Activated B cell treated with CpG ODN at 0.5 μM for 24 hours (primary cell): ENCODE data around the gene CALN1. TPM values are rescaled to one million over a fixed set of nuclear protein-coding genes. Genes with fewer than 3 reads are reported as not detected.

Experiments
- ATAC-seq: fragments of 200-7000 bp; cut with Tn5 transposase; one replicate; pipeline ENCODE4 v1.10.0; 2021; ENCODE audit warnings: low read depth, mild to moderate bottlenecking, moderate library complexity
- CTCF ChIA-PET: fragments of 350-600 bp; sonication (Branson Sonifier 250); formaldehyde crosslinking; loops from one replicate; lab custom pipeline; 2021; ENCODE audit warnings: antibody characterized with exemption; lab: Charles Lee
- POLR2A ChIA-PET: fragments of 350-600 bp; sonication (Branson Sonifier 250); formaldehyde crosslinking; loops from one replicate; lab custom pipeline; 2021; ENCODE audit warnings: antibody characterized with exemption; lab: Charles Lee
- DNase-seq: peaks from one replicate; pipeline ENCODE4 v3.0.0; 2022
- H3K27ac Mint-ChIP-seq: one replicate; pipeline ENCODE4 v1.8.0; 2020; ENCODE audit warnings: mixed read lengths
- H3K27me3 Mint-ChIP-seq: one replicate; pipeline ENCODE4 v1.8.0; 2021; ENCODE audit warnings: mixed read lengths
- H3K36me3 Mint-ChIP-seq: one replicate; pipeline ENCODE4 v1.8.0; 2021; ENCODE audit warnings: low read depth, mixed read lengths
- H3K4me1 Mint-ChIP-seq: one replicate; pipeline ENCODE4 v1.8.0; 2021; ENCODE audit warnings: mixed read lengths
- H3K4me3 Mint-ChIP-seq: one replicate; pipeline ENCODE4 v1.8.0; 2020; ENCODE audit warnings: mild to moderate bottlenecking, mixed read lengths
- H3K9me3 Mint-ChIP-seq: one replicate; pipeline ENCODE4 v1.8.0; 2020; ENCODE audit warnings: mixed read lengths
- intact Hi-C: fragments of 100-400 bp; cut with micrococcal nuclease; formaldehyde crosslinking; loops from one replicate; pipeline ENCODE4 v1.15.1; 2024
- total RNA-seq: library from RNA; stranded (reverse); gene quantifications from 2 replicates; pipeline ENCODE4 v1.2.3, GENCODE V29; 2022
- TF ChIP-seq, protein P1 (sequence below): fragments of 200-600 bp; IDR thresholded peaks from one replicate; pipeline ENCODE4 v1.8.0; 2022; ENCODE audit warnings: antibody characterized with exemption, mild to moderate bottlenecking

Gene CALN1
- total RNA-seq, 1 donor from 2014 or later: not detected

DNA sequence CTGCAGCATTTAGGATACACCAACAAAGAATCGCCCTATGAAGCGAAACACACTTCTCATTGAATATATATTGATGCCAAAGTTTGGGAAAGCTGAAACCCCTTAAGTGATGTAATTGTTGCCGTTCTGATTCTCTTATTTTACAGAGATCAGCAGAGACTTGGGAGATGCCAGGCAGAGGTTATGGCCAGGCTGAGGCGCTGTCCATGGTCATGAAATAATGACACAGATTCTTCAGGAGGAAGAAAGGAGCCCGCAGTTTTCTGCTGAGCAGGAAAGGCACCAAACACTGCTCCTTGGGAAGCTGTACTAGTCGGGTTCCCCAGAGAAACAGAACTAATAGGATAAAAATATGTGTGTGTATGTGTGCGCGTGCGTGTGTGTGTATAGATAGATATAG is 566.0 kb downstream of the CALN1 start:
- DNase-seq: no peak
- Mint-ChIP-seq H3K4me1 (no peaks in the 10 kb centered on the region), H3K36me3 (no peaks in the 10 kb centered on the region), H3K9me3 (peaks cover 4% of the 10 kb centered on the region), H3K27ac (no peak overlapping the region), H3K4me3 (no peak overlapping the region), H3K27me3 (no peaks in the 10 kb centered on the region)
- ChIA-PET POLR2A (no interaction called here), CTCF (no interaction called here)
- ATAC-seq: no peak
- TF ChIP-seq, protein P1, sequence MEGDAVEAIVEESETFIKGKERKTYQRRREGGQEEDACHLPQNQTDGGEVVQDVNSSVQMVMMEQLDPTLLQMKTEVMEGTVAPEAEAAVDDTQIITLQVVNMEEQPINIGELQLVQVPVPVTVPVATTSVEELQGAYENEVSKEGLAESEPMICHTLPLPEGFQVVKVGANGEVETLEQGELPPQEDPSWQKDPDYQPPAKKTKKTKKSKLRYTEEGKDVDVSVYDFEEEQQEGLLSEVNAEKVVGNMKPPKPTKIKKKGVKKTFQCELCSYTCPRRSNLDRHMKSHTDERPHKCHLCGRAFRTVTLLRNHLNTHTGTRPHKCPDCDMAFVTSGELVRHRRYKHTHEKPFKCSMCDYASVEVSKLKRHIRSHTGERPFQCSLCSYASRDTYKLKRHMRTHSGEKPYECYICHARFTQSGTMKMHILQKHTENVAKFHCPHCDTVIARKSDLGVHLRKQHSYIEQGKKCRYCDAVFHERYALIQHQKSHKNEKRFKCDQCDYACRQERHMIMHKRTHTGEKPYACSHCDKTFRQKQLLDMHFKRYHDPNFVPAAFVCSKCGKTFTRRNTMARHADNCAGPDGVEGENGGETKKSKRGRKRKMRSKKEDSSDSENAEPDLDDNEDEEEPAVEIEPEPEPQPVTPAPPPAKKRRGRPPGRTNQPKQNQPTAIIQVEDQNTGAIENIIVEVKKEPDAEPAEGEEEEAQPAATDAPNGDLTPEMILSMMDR: no peak
- intact Hi-C loops: no loop called here

DNA sequence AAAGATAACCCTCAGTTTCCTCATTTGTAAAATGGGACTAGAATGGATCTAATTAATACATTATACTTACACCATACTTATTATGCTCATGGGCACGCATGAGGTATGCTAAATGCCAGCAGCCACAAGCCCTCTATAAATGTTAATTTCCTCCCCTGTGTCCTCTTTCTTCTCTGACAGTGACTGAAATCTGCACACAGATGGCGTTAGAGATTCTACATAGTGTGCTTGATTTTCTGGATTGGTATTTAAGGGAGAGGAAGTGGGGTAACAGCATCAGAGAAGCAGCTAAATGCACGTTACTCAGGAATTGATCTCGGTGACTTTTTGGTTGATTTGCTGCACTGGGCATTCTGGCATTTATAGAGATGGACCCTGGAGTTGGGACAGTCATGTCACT is 568.5 kb downstream of the CALN1 start:
- no peak for ATAC-seq

DNA sequence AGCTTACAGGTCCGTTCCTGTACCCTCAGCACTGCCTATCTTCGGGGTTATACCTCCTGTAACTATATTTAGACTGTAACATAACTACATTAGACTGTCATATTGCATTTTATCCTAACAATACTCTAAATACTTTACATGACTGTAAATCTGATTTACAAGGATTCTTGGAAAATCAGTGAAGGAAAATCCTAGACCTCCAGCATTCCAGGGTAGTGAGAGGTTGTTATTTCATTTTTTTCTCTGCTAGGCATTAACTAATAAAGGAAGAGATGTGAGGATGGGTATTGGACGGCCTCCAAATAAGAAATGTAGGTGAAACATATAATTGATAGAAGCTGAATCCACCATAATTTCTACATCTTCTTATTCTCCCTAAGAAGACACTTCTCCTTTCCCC is 569.4 kb downstream of the CALN1 start:
- no peak overlapping the region for H3K27ac Mint-ChIP-seq
- intact Hi-C loops: no loop called here
- ChIA-PET POLR2A (no interaction called here), CTCF (no interaction called here)
- TF ChIP-seq, protein P1: no peak
- H3K4me3 Mint-ChIP-seq: no peak overlapping the region
- DNase-seq (no peak), ATAC-seq (no peak)
- no peaks in the 10 kb centered on the region for H3K36me3 Mint-ChIP-seq
- H3K9me3 Mint-ChIP-seq: no peaks in the 10 kb centered on the region
- no peaks in the 10 kb centered on the region for H3K27me3 Mint-ChIP-seq
- no peaks in the 10 kb centered on the region for H3K4me1 Mint-ChIP-seq

More for the DNA sequence above, 568.5 kb downstream of the CALN1 start:
- H3K27ac Mint-ChIP-seq: no peak overlapping the region
- no peaks in the 10 kb centered on the region for H3K27me3 Mint-ChIP-seq
- TF ChIP-seq, protein P1: no peak
- H3K9me3 Mint-ChIP-seq: no peaks in the 10 kb centered on the region
- no peaks in the 10 kb centered on the region for H3K4me1 Mint-ChIP-seq
- DNase-seq: no peak
- CTCF ChIA-PET: no interaction called here
- H3K36me3 Mint-ChIP-seq: no peaks in the 10 kb centered on the region
- intact Hi-C loops: no loop called here
- POLR2A ChIA-PET: no interaction called here
- no peak overlapping the region for H3K4me3 Mint-ChIP-seq

DNA sequence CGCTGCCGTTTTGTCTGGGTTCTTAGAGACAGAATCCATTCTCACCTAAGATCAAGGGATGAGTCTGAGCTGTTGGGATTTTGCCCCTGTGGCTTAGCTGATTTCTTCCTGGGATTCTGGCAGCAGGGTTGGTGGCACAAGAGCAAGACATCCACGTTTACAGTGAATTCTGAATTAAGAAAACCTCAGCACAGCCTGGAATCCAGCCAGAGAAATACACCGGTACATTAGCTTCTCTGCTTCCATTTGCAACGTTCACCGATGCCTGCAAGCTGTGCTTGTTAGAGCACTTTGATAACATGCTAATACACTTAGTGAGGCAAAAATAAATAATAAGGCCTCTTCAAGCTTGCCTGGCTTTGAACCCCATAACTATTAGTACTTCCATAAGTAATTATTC is 569.8 kb downstream of the CALN1 start:
- intact Hi-C loops: no loop called here
- POLR2A ChIA-PET: no interaction called here
- CTCF ChIA-PET: no interaction called here
- no peak overlapping the region for H3K4me3 Mint-ChIP-seq
- no peaks in the 10 kb centered on the region for H3K27me3 Mint-ChIP-seq
- no peaks in the 10 kb centered on the region for H3K4me1 Mint-ChIP-seq
- ATAC-seq (no peak), DNase-seq (no peak)
- H3K27ac Mint-ChIP-seq: no peak overlapping the region
- no peaks in the 10 kb centered on the region for H3K9me3 Mint-ChIP-seq
- H3K36me3 Mint-ChIP-seq: no peaks in the 10 kb centered on the region
- TF ChIP-seq, protein P1: no peak

DNA sequence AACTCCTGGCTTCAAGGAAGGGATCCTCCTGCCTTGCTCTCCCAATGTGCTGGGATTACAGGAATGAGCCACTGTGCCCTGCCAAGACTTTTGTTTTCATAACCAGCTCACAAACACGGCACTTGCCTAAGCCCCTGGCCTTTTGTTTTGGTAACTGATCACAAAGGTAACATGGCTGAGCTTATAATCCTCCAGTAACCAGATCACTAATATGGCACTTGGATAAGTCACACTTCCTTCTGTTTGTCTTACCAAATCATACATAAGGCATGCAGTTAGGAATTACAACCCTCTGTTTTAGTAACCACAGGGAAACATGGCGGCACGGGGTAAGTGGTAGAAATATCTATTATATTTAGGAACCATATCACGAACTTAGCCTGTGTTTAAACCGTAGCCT is 577.1 kb downstream of the CALN1 start:
- ChIA-PET CTCF (no interaction called here), POLR2A (no interaction called here)
- no peaks in the 10 kb centered on the region for H3K36me3 Mint-ChIP-seq
- intact Hi-C loops: no loop called here
- DNase-seq (no peak), ATAC-seq (no peak)
- H3K4me3 Mint-ChIP-seq: no peak overlapping the region
- H3K27ac Mint-ChIP-seq: no peak overlapping the region
- TF ChIP-seq, protein P1: no peak
- no peaks in the 10 kb centered on the region for H3K4me1 Mint-ChIP-seq
- no peaks in the 10 kb centered on the region for H3K9me3 Mint-ChIP-seq
- no peaks in the 10 kb centered on the region for H3K27me3 Mint-ChIP-seq
